IMR-90 (cell line): ENCODE data around the gene OR10H5. TPM values are rescaled to one million over a fixed set of nuclear protein-coding genes. Genes with fewer than 3 reads are reported as not detected.

Experiments used
- polyA plus RNA-seq, 3 experiments: library from polyadenylated mRNA; depleted of rRNA; stranded (reverse); fragments of >200 nt; gene quantifications; 2 replicates each; pipeline ENCODE4 v1.2.3, GENCODE V29; 2012; ENCODE audit warnings: low replicate concordance in 1 of 3
- total RNA-seq: library from RNA; depleted of rRNA; stranded (reverse); fragments of >200 nt; gene quantifications from 2 replicates; pipeline ENCODE4 v1.2.3, GENCODE V29; 2012; rRNA removed

The OR10H5 gene
- total and polyA plus RNA-seq, 2 of the 4 experiments (the other 2 are of a cell fraction): not detected

Other genes with a start within 250 kb of the OR10H5 start
- not detected in 2 replicates for gene CYP4F8, start 172.4 kb upstream of the OR10H5 start, total RNA-seq
- gene CYP4F8, start 172.4 kb upstream of the OR10H5 start, polyA plus RNA-seq (2012; rRNA removed): not detected in 2 replicates
- not detected in 2 replicates for gene CYP4F3, start 146.8 kb upstream of the OR10H5 start, total RNA-seq
- gene CYP4F3, start 146.8 kb upstream of the OR10H5 start, polyA plus RNA-seq (2012; rRNA removed): not detected in 2 replicates
- gene CYP4F12, start 114.6 kb upstream of the OR10H5 start, total RNA-seq: not detected in 2 replicates
- gene CYP4F12, start 114.6 kb upstream of the OR10H5 start, polyA plus RNA-seq (2012; rRNA removed): not detected in 2 replicates
- gene OR10H2, start 59.6 kb upstream of the OR10H5 start, total RNA-seq: not detected in 2 replicates
- not detected in 2 replicates for gene OR10H2, start 59.6 kb upstream of the OR10H5 start, polyA plus RNA-seq (2012; rRNA removed)
- gene OR10H3, start 49.7 kb upstream of the OR10H5 start, total RNA-seq: not detected in 2 replicates
- gene OR10H3, start 49.7 kb upstream of the OR10H5 start, polyA plus RNA-seq (2012; rRNA removed): not detected in 2 replicates
- not detected in 2 replicates for gene OR10H1, start 28.0 kb downstream of the OR10H5 start, total RNA-seq
- not detected in 2 replicates for gene OR10H1, start 28.0 kb downstream of the OR10H5 start, polyA plus RNA-seq (2012; rRNA removed)
- not detected in 2 replicates for gene CYP4F2, start 110.4 kb downstream of the OR10H5 start, total RNA-seq
- not detected in 2 replicates for gene CYP4F2, start 110.4 kb downstream of the OR10H5 start, polyA plus RNA-seq (2012; rRNA removed)
- gene CYP4F11, start 146.9 kb downstream of the OR10H5 start, total RNA-seq: not detected in 2 replicates
- gene CYP4F11, start 146.9 kb downstream of the OR10H5 start, polyA plus RNA-seq (2012; rRNA removed): not detected in 2 replicates
- gene OR10H4, start 161.3 kb downstream of the OR10H5 start, total RNA-seq: not detected in 2 replicates
- gene OR10H4, start 161.3 kb downstream of the OR10H5 start, polyA plus RNA-seq (2012; rRNA removed): not detected in 2 replicates